ENCODE data around the gene TMEM119. TPM values are rescaled to one million over a fixed set of nuclear protein-coding genes. Genes with fewer than 3 reads are reported as not detected.

Gene TMEM119
- total and polyA plus RNA-seq, 9 of the 15 experiments (the other 6 are each of a cell fraction or from before 2014, with no cell fraction given): 0.18 TPM; not detected in 8

GRCh38 chr12:108633534-108634248 is 35.8 kb upstream of the TMEM119 start, which contains the start of gene SELPLG (continued):
- TF ChIP-seq ATF6 (CRISPR knock-in tag; IDR thresholded peaks at IDR 0.05) (no peak), ZC3H11A (IDR thresholded peaks at IDR 0.05; ENCODE audit: low read depth, low read length) (no peak), SMARCB1 (IDR thresholded peaks at IDR 0.05; ENCODE audit: insufficient read length, low read depth) (no peak), HNRNPUL1 (IDR thresholded peaks at IDR 0.05; ENCODE audit: low read length) (no peak), HCFC1 (IDR thresholded peaks at IDR 0.05; ENCODE audit: low read depth, low read length) (no peak), SNIP1 (IDR thresholded peaks at IDR 0.05; ENCODE audit: low read depth) (no peak), MCM7 (IDR thresholded peaks at IDR 0.05) (no peak), PKNOX1 (IDR thresholded peaks at IDR 0.05) (no peak), HIVEP1 (CRISPR knock-in tag; IDR thresholded peaks at IDR 0.05) (no peak), E2F6 (IDR thresholded peaks at IDR 0.05; ENCODE audit: borderline replicate concordance in 1 of 2, extremely low read depth in 1 of 2, insufficient read depth in 1 of 2, insufficient read length in 1 of 2, low read depth in 1 of 2, low read length in 1 of 2, poor library complexity in 1 of 2, severe bottlenecking in 1 of 2) (no peak), ZNF584 (CRISPR knock-in tag; IDR thresholded peaks at IDR 0.05; ENCODE audit: low read depth) (peak; percentile 6; the same call in 1 of the 2 replicates), KAT8 (IDR thresholded peaks at IDR 0.05; ENCODE audit: low read depth) (no peak), ETV6 (IDR thresholded peaks at IDR 0.05; ENCODE audit: borderline replicate concordance in 1 of 2, low read depth in 2 of 2, low read length in 1 of 2) (no peak), ETV6 (CRISPR knock-in tag; IDR thresholded peaks at IDR 0.05; ENCODE audit: borderline replicate concordance) (no peak), ATF7 (IDR thresholded peaks at IDR 0.05) (no peak), ZNF431 (CRISPR knock-in tag; IDR thresholded peaks at IDR 0.05) (no peak), SOX6 (IDR thresholded peaks at IDR 0.05) (no peak), ZBTB8A (IDR thresholded peaks at IDR 0.05; ENCODE audit: partially characterized antibody) (no peak), RHOXF2B (CRISPR knock-in tag; conservative IDR thresholded peaks at IDR 0.05) (0 out of 2 replicates have a peak, but pooled peaks have one; percentile 25), BRCA1 (IDR thresholded peaks at IDR 0.05) (no peak), BRCA1 (CRISPR knock-in tag; IDR thresholded peaks at IDR 0.05) (no peak), NBN (IDR thresholded peaks at IDR 0.05; ENCODE audit: low read depth) (no peak), CHCHD3 (CRISPR knock-in tag; IDR thresholded peaks at IDR 0.05) (no peak), KLF1 (tag; IDR thresholded peaks at IDR 0.05) (no peak)
